Thoracic aorta (tissue), 2 donors: ENCODE measurements around the gene TMEM183A. TPM values are rescaled to one million over a fixed set of nuclear protein-coding genes. Genes with fewer than 3 reads are reported as not detected.
"Not testable (repeated sequence)": the region's sequence is repeated elsewhere in the genome, so short reads cannot be mapped to it uniquely, and the experiment has no call there.

Source experiments
- ATAC-seq: fragments of 150-250 bp; one replicate; pipeline ENCODE4 v1.8.0; 2017; ENCODE audit warnings: low read depth; ENCODE audit not compliant: insufficient number of reproducible peaks, low FRiP score
- DNase-seq: peaks from one replicate; pipeline ENCODE4 v3.0.0-alpha.2; 2020; ENCODE audit warnings: low spot score
- H3K27ac ChIP-seq, 2 donors: fragments of 200-600 bp; sonication (generic); 1 replicate in 1 of 2; 2 replicates in 1 of 2; pipeline ENCODE4 v1.5.1; 2016; ENCODE audit warnings: mild to moderate bottlenecking in 2 of 2, moderate library complexity in 2 of 2
- H3K27me3 ChIP-seq: fragments of 200-600 bp; sonication (generic); replicated peaks from 2 replicates; pipeline ENCODE4 v1.6.0; 2016; ENCODE audit warnings: mild to moderate bottlenecking; ENCODE audit not compliant: insufficient read depth
- H3K36me3 ChIP-seq: fragments of 200-600 bp; sonication (generic); one replicate; pipeline ENCODE4 v1.5.1; 2016
- H3K4me1 ChIP-seq, 2 donors: fragments of 200-600 bp; sonication (generic); 1 replicate in 1 of 2; 2 replicates in 1 of 2; pipeline versions ENCODE4 v1.5.1 to v1.6.0; 2016; ENCODE audit warnings: low read depth in 2 of 2, mild to moderate bottlenecking in 1 of 2; ENCODE audit not compliant: control insufficient read depth in 1 of 2
- H3K4me3 ChIP-seq: fragments of 200-600 bp; sonication (generic); 2 replicates; pipeline ENCODE4 v1.5.1; 2016; ENCODE audit warnings: mild to moderate bottlenecking
- H3K9me3 ChIP-seq: fragments of 200-600 bp; sonication (generic); 2 replicates; pipeline ENCODE4 v1.5.1; 2016
- CTCF ChIP-seq: fragments of 200-600 bp; sonication (generic); IDR thresholded peaks from one replicate; pipeline ENCODE4 v1.5.1; 2019; ENCODE audit warnings: antibody characterized with exemption
- total RNA-seq, 2 donors: library from RNA; depleted of rRNA; stranded (reverse); fragments of >200 nt; gene quantifications; one replicate each; pipeline versions ENCODE4 v1.1.0 to v1.2.3, GENCODE V29; 2016

TMEM183A gene
- total RNA-seq, 2 donors from 2014 or later: 54.3 to 72.6 TPM

GRCh38 chr1:203011582-203011981 lies 4.4 kb downstream of the TMEM183A start:
- DNase-seq: no peak

GRCh38 chr1:203017061-203017460 lies 9.9 kb downstream of the TMEM183A start:
- DNase-seq (no peak), ATAC-seq (no peak)
- Histone ChIP-seq H3K36me3 (peaks cover 83% of the 10 kb centered on the region), H3K27ac (no peak overlapping the region), H3K4me3 (no peak overlapping the region), H3K9me3 (no peaks in the 10 kb centered on the region), H3K27me3 (no peaks in the 10 kb centered on the region), H3K4me1 (no peaks in the 10 kb centered on the region)
- no peak for TF ChIP-seq CTCF

More at GRCh38 chr1:203011582-203011981, 4.4 kb downstream of the TMEM183A start:
- no peak overlapping the region for H3K4me3 ChIP-seq
- H3K4me1 ChIP-seq: peaks cover 11 to 20% of the 10 kb centered on the region in 2 donors
- peaks cover 57% of the 10 kb centered on the region for H3K36me3 ChIP-seq
- TF ChIP-seq CTCF: no peak
- no peaks in the 10 kb centered on the region for H3K9me3 ChIP-seq
- ATAC-seq: no peak
- H3K27ac ChIP-seq: no peak overlapping the region
- H3K27me3 ChIP-seq: no peaks in the 10 kb centered on the region

GRCh38 chr1:203017692-203018091 lies 10.5 kb downstream of the TMEM183A start:
- no peak for ATAC-seq
- Histone ChIP-seq H3K4me3 (no peak overlapping the region), H3K27me3 (no peaks in the 10 kb centered on the region), H3K4me1 (no peaks in the 10 kb centered on the region), H3K27ac (no peak overlapping the region), H3K9me3 (no peaks in the 10 kb centered on the region), H3K36me3 (peaks cover 84% of the 10 kb centered on the region)
- no peak for DNase-seq
- TF ChIP-seq CTCF: no peak

GRCh38 chr1:203022855-203023254 lies 15.7 kb downstream of the TMEM183A start:
- ATAC-seq, H3K27me3 ChIP-seq, H3K27ac ChIP-seq: not testable (repeated sequence)

GRCh38 chr1:203025686-203026030 lies 18.5 kb downstream of the TMEM183A start:
- peaks cover 28% of the 10 kb centered on the region for H3K36me3 ChIP-seq
- H3K27ac ChIP-seq: peak overlapping the region; percentile 52 to 70
- DNase-seq (no peak), ATAC-seq (no peak)
- peaks cover 11 to 33% of the 10 kb centered on the region in 2 donors for H3K4me1 ChIP-seq
- peak overlapping the region; percentile 83 for H3K4me3 ChIP-seq
- H3K9me3 ChIP-seq: no peaks in the 10 kb centered on the region
- H3K27me3 ChIP-seq: no peaks in the 10 kb centered on the region
- TF ChIP-seq CTCF: no peak

More at GRCh38 chr1:203022855-203023254, 15.7 kb downstream of the TMEM183A start:
- peaks cover 46% of the 10 kb centered on the region for H3K36me3 ChIP-seq
- not testable (repeated sequence) for DNase-seq, H3K4me3 ChIP-seq, H3K9me3 ChIP-seq
- H3K4me1 ChIP-seq: peaks cover 6 to 14% of the 10 kb centered on the region in 2 donors

DNA sequence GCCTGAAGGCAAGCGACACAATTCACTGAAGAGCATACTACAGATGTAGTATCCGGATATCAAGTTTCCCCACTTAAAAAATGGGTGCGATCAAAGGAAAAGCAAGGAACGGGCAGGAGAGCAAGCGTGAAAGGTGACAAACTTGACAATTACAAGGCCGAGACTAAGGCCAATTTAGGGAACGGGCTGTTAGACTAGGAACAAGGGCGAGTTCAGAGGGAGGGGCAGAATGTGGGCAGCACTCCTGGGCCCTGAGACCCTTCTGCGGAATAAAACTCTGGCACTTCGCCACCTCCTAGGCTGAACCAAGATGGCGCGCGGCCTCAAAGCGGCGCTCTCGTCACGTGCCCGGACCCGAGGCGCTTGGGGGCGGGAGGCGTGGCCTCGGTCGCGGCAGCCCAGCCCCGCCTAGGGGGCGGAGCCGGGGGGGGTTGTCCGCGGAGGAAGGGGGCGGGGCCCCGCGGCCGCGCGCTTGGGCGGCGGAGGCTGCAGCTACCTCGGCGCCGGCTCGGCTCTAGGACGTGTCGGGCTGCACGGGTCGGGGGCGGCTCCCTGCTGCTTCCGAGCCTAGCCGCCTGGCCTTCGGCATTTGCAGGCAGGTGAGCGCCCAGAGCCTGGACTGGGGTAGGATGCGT lies 19.0 kb downstream of the TMEM183A start, which contains the start of gene PPFIA4:
TSS of gene PPFIA4 (plus strand) at position 461 of the 635 bp plus-strand sequence. CDS start 12,518 bp downstream, outside the sequence.
- H3K27me3 ChIP-seq: no peaks in the 10 kb centered on the region
- DNase-seq (peak; percentile 44), ATAC-seq (peak; percentile 53)
- H3K9me3 ChIP-seq: no peaks in the 10 kb centered on the region
- peak within 1 kb of the TSS; percentile 52 to 70 for H3K27ac ChIP-seq
- H3K4me1 ChIP-seq: peaks cover 11 to 33% of the 10 kb centered on the region in 2 donors
- peak within 1 kb of the TSS; percentile 83 for H3K4me3 ChIP-seq
- TF ChIP-seq CTCF: no peak
- peaks cover 23% of the 10 kb centered on the region for H3K36me3 ChIP-seq
